GM12892 (cell line): Measurements from ENCODE around the gene GCLM.

Source experiments
- POLR2A ChIP-seq: IDR thresholded peaks from 2 replicates; pipeline ENCODE4 v1.6.1; 2011; ENCODE audit warnings: low read depth, low read length, control low read depth
- POLR2AphosphoS5 ChIP-seq: IDR thresholded peaks from 2 replicates; pipeline ENCODE4 v1.6.1; 2011; ENCODE audit warnings: low read depth, low read length, control low read depth
- TAF1 ChIP-seq: IDR thresholded peaks from 2 replicates; pipeline ENCODE4 v1.6.1; 2011; ENCODE audit warnings: low read depth, mild to moderate bottlenecking, control low read depth, low read length, borderline replicate concordance

GRCh38 chr1:93958726-93959100, 49.5 kb upstream of the GCLM start:
- TF ChIP-seq POLR2A (no peak), POLR2AphosphoS5 (no peak), TAF1 (no peak)
